Mononuclear cell (primary cell): ENCODE results near the gene SUPT4H1. TPM values are rescaled to one million over a fixed set of nuclear protein-coding genes. Genes with fewer than 3 reads are reported as not detected.

Experiments used
- H3K27me3 ChIP-seq: 2 replicates; pipeline ENCODE4 v1.6.0; 2011; ENCODE audit warnings: low read length, control low read depth; ENCODE audit not compliant: insufficient read depth
- H3K4me1 ChIP-seq: 2 replicates; pipeline ENCODE4 v1.5.1; 2011; ENCODE audit warnings: mild to moderate bottlenecking, low read length, control low read depth; ENCODE audit not compliant: insufficient read depth
- H3K4me3 ChIP-seq: 2 replicates; pipeline ENCODE4 v1.5.1; 2011; ENCODE audit warnings: mild to moderate bottlenecking, low read length, moderate library complexity
- H3K9me3 ChIP-seq: 2 replicates; pipeline ENCODE4 v1.5.1; 2011; ENCODE audit warnings: low read depth, mild to moderate bottlenecking, control low read depth, low read length
- total RNA-seq: library from RNA; depleted of rRNA; stranded (reverse); fragments of >200 nt; gene quantifications from one replicate; pipeline ENCODE4 v1.2.3, GENCODE V29; 2012

SUPT4H1 gene
- total RNA-seq, 1 donor, result 65.3 TPM

DNA sequence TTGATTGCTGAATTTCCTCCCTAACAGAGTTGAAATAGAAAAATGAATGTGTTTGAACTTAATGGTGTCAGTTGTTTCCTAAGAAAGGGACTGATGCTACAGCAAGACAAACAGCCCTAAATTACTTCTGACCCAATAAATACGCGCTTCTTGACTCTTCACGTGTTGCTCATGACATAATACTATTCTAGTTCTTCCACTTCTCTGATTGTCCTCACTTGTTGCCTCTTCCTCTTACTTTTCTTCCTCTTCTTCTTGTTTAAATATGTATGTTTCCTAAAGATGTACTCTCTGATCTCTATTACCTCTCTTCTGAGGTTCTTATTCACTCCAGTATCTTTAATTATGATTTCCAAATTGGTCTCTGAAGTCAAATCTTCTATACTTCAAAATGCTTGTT lies 32.9 kb upstream of the SUPT4H1 start:
- H3K4me3 ChIP-seq, result no peak overlapping the region
- no peaks in the 10 kb centered on the region for H3K27me3 ChIP-seq
- H3K4me1 ChIP-seq, result peaks cover 23% of the 10 kb centered on the region
- H3K9me3 ChIP-seq, result no peaks in the 10 kb centered on the region

DNA sequence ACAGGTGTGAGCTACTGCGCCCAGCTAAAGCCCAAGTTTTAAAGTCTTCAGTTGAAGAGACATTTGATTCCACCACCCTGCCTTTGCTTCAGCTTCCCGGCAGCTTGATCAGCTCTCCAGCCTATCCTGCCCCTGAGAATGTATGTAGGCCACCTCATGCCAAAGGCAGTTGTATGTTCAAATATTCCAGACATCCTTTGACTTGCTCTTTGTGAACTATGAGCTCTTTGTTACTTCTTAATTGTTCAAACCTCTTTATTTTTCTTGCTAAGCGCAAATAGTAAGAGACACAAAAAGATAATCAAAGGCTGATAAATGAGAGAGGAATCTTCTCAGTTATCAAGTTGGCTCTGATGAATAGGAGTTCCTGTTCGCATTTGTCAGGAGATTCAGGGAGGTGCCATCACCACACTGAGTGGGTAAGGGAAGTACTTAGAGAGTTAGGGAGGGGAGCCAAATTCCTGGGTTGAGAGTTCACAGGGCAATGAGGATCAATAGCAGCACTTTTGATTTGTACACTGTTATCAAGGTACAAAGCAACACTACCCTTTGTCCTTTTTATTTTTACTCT lies 32.0 kb upstream of the SUPT4H1 start:
- Histone ChIP-seq H3K27me3 (no peaks in the 10 kb centered on the region), H3K9me3 (no peaks in the 10 kb centered on the region), H3K4me3 (no peak overlapping the region), H3K4me1 (peaks cover 32% of the 10 kb centered on the region)

DNA sequence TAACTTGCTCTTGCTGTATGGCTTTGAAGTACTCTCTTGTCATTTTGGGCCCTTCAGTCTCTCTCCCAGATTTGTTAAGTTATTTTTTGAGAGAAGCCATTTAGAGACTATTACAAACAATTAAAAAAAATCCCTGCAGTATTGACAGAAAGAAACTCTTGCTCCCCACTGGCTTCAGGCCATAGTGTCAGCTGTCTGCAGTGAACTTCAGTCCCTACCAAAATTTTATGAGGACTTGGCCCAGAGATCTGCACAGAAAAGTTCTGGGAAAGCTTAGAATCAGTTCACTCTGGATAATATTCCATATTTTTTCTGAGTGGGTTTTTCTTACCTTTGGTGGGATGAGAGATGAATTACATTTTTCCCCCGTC lies 30.9 kb upstream of the SUPT4H1 start:
- no peak overlapping the region for H3K4me3 ChIP-seq
- no peaks in the 10 kb centered on the region for H3K9me3 ChIP-seq
- H3K27me3 ChIP-seq, result no peaks in the 10 kb centered on the region
- H3K4me1 ChIP-seq, result peaks cover 38% of the 10 kb centered on the region

DNA sequence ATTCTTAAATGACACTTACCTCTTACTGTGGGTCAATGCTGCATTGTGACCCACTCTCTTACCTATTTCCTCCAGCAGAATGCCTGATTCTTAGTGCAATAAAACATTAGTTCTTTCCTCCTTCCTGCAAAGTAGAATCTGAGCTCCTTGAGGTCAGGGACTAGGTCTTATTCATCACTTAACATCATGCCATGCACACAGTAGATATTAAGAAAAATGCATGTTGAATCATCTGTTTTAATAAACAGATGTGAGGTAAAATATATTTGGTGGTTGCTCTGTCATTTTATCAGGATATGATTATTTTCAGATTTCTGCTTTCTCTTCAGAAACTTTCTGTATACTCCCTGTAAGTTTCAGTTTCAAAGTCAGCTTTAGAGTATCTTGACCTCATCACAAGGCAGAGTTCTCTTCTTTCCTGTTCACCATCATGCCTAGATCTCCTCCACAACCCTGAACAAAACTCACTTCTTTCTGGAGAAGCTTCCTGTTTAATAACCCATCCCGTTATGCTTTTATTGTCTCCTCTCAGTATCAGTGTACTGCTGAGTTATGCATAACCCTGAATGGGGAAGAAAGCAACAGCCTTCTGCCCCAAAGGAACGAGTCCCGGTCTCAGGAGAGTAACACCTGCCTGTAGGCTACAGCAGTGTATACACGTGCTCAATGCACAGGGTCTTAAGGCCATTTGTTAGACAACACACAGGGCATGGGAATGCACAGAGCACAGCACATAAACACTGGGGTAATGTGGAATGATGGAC lies 30.3 kb upstream of the SUPT4H1 start:
- H3K4me3 ChIP-seq, result no peak overlapping the region
- no peaks in the 10 kb centered on the region for H3K9me3 ChIP-seq
- peaks cover 38% of the 10 kb centered on the region for H3K4me1 ChIP-seq
- no peaks in the 10 kb centered on the region for H3K27me3 ChIP-seq

DNA sequence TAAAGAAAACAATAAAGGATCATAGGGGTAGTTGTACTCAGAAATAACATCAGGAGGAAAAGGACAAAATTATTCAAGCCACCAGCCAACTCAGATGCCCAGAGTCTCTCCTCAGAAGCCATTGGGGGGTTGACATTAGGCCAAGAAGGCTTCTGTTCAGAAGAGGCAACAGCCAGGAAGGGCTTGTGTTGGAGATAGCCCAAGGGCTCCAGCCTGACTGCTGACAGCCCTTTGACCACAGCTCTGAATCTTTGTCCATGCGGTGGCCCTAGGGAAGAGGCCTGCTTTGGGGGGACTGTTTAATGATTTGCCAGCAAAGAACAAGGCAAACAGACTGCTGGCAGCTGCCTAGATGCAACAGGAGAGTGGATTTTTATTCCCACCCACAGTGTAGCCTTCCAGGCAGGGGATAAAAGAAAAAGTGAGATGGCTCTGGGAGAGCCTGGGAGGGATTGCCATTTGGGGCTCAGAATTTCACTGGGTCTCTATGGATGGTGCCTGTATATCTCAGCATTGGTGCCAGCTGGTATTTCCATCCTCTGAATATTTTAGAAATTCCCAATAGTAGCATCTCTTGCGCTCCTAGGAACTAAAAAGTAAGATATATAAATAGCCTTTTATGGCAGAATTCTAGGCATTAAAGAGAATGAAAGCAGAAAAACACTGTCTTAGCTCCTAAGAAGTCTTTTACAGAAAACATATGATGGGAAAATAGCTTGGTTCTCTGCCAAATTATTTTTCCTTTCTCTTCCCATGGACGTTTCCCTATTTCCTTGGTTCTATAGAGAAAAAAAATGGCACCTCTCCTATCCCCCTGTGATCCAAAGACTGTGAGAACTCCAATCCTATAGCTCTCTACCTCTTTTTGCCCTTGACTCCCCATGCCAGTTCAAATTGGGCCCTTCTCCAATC lies 29.4 kb upstream of the SUPT4H1 start:
- Histone ChIP-seq H3K9me3 (no peaks in the 10 kb centered on the region), H3K4me1 (peaks cover 47% of the 10 kb centered on the region), H3K4me3 (no peak overlapping the region), H3K27me3 (no peaks in the 10 kb centered on the region)

DNA sequence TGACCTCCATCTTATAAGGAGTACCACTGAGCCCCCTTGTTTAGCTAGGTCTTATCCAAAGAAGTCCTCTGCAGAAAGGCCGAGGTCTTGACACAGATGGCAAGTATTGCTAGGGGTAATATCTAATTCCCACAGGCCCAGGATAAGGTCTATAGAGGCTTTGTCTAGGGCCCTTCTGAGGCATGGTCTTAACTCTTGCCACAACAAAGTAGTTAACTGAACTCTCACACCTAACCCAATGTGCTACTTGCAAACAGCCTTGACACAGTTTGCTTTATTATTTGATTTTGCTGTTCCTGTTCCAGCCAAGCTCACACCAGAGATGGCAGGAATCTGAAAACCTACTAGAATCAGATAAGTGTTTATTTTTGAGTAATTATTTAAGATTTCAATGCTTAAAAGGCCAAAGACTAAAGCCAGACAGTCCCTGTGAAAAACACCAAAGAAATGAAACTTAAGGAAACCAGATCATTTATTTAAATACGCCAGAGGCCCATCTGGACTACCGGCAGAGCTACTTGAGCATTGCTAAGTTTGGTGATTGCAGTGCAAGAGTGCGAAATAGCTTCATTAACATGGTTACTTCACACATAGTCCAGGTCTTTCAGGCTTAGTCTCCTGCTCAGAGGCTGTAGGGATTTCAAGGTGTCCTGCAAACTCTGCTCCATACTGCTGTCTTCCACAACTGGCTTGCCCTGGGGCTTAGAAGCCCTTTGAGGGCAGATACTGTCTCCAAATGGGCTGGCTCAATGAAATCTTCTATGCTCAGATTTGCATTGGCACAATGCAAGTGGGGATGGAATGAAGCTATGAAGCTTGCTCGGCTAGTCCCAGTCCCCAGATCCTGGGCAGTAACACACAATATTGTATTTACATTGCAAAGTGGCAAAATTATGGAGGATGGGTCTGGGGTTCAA lies 28.5 kb upstream of the SUPT4H1 start:
- H3K27me3 ChIP-seq, result no peaks in the 10 kb centered on the region
- H3K4me1 ChIP-seq, result peaks cover 47% of the 10 kb centered on the region
- H3K4me3 ChIP-seq, result no peak overlapping the region
- no peaks in the 10 kb centered on the region for H3K9me3 ChIP-seq

DNA sequence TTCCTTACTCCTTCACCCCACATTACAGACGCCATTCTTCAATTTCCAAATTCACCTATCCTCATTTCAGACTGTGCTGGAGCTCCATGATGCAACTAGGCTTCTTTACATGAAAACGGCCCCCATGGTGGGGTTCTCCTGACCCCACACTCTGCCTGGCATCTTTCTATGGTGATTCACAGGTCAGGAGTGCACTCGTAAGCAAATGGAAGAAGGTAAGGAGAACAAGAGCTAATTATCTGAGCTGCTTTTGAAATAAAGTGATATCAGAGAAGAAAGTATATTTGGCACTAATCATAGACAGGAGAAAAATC lies 27.5 kb upstream of the SUPT4H1 start:
- Histone ChIP-seq H3K4me3 (no peak overlapping the region), H3K9me3 (no peaks in the 10 kb centered on the region), H3K27me3 (no peaks in the 10 kb centered on the region), H3K4me1 (peaks cover 53% of the 10 kb centered on the region)

DNA sequence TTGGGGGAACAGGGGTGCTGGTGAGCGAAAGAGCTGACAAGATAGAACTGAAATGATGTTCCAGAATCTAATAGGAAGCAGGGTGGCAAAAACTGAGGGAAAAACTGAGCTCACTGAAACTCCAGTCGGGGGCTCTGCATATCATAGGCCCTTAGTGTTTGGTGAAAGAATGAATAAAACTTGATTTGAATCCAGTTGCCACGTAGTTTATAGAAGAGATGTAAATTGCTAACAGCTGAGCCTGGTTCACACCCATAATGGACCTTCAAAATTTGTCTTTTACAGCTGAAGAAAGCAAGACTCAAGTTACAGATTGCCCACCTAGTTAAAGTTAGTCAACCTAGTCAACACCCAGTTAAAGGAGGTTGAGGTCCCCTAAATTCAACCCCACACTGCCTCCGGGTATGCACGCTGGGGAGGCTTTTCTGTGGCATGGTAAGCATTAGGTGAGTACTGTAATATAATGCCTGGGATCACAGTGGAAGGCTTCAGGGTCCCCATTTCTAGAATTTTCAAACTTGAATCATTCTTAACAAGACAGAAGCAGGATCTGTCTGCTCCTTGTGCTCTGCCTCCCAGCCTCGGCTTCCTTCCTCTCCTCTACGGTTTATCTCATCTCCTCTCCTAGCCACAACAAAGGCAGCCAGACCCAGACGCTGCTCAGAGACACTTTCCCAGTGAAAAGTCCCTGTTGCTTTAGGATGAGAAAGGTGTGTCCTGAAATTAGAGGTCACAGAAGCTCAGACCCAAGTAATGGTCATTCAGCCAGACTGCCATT lies 26.9 kb upstream of the SUPT4H1 start:
- H3K9me3 ChIP-seq, result no peaks in the 10 kb centered on the region
- H3K4me3 ChIP-seq, result no peak overlapping the region
- no peaks in the 10 kb centered on the region for H3K27me3 ChIP-seq
- H3K4me1 ChIP-seq, result peaks cover 53% of the 10 kb centered on the region

DNA sequence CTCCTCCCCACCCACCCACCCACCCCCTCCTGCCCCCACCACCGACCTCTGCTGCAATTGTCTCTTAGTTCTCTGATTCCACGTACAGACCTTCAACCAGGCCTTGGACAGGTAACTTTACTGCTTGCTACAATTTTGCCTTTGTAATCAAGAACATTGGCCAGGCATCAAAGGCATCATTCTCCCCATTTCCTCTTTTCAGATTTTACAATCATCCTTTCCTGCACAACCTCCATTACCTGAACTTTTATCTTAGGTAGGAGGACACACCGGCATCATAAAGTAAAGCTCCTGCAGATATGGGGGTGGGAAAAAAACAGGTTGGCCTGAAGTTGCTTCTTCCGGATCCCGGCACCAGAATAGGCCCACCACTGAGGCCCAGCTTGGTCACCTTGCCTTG lies 25.7 kb upstream of the SUPT4H1 start:
- H3K4me1 ChIP-seq, result peaks cover 49% of the 10 kb centered on the region
- H3K4me3 ChIP-seq, result no peak overlapping the region
- no peaks in the 10 kb centered on the region for H3K27me3 ChIP-seq
- H3K9me3 ChIP-seq, result no peaks in the 10 kb centered on the region

DNA sequence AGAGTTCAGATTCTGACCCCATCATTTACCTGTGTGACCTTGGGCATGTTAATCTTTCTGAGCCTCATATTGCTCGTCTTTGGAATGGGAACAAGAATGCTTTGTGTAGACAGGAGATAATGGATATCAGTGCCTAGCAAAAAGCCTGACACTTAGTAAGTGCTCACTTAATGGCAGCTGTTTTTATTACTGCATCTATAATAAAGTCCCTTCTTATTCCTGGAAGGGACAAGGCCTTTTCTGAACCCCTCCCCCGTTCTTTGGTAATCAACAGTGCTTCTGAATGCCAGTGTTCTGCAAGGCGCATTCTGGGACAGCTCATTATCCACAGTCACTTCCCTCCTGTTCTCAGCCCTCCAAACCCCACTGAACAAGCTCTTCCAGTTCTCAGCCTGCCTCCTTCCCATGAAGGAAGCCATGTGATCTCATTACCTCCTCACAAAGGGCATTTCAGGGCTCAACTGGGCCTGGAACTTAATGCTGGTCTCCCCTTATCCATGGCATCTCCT lies 25.1 kb upstream of the SUPT4H1 start:
- Histone ChIP-seq H3K9me3 (no peaks in the 10 kb centered on the region), H3K4me3 (no peak overlapping the region), H3K4me1 (peaks cover 46% of the 10 kb centered on the region), H3K27me3 (no peaks in the 10 kb centered on the region)

DNA sequence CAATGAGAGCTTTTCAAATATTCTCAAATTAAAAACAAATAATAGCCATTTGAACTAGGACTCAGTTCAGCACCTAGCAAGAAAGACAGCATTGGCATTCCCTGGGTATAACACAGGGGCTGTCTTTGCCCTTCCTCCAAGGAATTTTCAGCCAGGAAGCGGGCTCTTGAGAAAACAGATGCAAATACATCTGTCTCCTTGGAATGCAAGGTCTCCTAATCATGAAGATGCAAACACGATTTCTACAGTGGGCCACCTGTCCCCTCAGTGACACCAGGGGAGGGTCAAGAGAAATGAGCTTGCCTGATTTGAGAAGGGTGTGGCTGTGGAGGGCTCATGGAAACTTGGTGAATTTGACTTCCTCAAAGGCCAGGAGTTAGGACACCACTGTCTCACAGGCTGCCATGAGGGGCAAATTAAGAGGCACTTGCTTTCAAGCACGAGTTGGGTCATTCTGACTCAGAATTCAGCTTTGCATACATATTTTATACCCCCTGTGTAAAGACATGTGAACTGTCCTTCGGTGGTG lies 24.5 kb upstream of the SUPT4H1 start:
- Histone ChIP-seq H3K27me3 (no peaks in the 10 kb centered on the region), H3K4me3 (no peak overlapping the region), H3K9me3 (no peaks in the 10 kb centered on the region), H3K4me1 (peaks cover 41% of the 10 kb centered on the region)

DNA sequence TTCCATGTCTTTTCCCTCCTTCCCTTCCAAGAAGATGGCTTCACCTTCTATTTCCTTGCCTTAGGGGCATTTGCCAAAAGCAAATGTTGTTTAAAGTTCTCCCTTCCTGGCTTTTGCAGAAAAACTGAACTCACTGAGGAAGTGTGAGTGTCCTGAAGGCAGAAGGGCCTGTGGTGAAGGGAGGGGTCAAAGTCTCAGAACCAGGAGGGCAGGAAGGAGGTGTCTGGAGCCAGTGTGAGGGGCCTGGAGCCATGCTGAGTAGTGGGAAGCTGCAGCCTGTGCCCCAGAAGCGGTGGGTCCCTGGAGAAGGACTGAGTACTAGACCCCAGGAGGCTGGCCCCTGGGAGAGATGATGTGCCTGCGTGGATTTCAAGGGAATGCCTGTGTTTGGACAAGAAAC lies 23.8 kb upstream of the SUPT4H1 start:
- Histone ChIP-seq H3K9me3 (no peaks in the 10 kb centered on the region), H3K4me3 (no peak overlapping the region), H3K4me1 (peaks cover 40% of the 10 kb centered on the region), H3K27me3 (no peaks in the 10 kb centered on the region)

DNA sequence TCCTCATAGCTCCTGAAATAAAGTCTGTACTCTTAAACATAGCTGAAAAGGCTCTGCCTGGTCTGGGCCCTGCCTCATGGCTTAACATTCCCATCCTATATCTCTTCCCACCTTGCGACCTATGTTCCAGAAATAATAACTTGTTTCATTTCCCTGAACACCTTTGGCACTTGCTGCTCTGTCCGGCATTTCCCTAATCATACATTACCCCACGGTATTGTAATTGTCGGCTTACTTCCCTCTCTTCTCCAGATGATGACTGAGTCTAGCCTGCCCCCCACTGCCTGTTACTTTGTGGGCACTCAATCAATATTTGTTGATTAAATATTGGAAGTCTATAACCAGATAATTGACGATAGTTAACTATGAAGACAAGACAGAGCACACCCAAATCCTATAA lies 23.3 kb upstream of the SUPT4H1 start:
- Histone ChIP-seq H3K4me1 (peaks cover 42% of the 10 kb centered on the region), H3K9me3 (no peaks in the 10 kb centered on the region), H3K27me3 (no peaks in the 10 kb centered on the region), H3K4me3 (no peak overlapping the region)

DNA sequence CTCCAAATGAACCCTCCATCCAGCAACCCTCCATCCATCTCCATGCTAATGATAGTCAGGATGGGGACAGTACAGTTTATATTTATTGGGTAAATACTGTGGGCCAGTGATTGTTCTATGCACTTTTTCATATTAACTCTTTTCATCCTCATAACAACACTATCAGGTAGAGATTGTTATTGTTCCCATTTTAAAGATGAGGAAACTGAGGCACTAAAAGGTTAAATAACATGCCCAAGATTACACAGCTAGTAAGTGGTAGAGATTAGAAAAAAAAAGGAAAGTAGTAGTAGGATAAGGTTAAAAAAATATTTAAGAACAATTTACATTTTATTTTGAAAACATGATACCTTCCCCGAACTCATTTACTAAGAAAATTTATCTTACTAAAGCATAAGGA lies 21.9 kb upstream of the SUPT4H1 start:
- no peak overlapping the region for H3K4me3 ChIP-seq
- H3K4me1 ChIP-seq, result peaks cover 40% of the 10 kb centered on the region
- H3K27me3 ChIP-seq, result no peaks in the 10 kb centered on the region
- no peaks in the 10 kb centered on the region for H3K9me3 ChIP-seq
